T47D (cell line): ENCODE data around the gene HIP1R.

Experiments used
- DNase-seq, 2 experiments: peaks; one replicate each; pipeline versions ENCODE4 v3.0.0 to v3.0.0-alpha.2; 2011 to 2012; ENCODE audit warnings: low read depth in 1 of 2, low spot score in 1 of 2
- JUND ChIP-seq: IDR thresholded peaks from 2 replicates; pipeline ENCODE4 v1.6.1; 2012; ENCODE audit warnings: low read depth
- in situ Hi-C: cut with HindIII; loops from 2 replicates; pipeline ENCODE4 v1.10.0; 2016; ENCODE audit warnings: low sequenced_read_pairs, low pct_unique_long_range_greater_than_20kb

Gene HIP1R

DNA sequence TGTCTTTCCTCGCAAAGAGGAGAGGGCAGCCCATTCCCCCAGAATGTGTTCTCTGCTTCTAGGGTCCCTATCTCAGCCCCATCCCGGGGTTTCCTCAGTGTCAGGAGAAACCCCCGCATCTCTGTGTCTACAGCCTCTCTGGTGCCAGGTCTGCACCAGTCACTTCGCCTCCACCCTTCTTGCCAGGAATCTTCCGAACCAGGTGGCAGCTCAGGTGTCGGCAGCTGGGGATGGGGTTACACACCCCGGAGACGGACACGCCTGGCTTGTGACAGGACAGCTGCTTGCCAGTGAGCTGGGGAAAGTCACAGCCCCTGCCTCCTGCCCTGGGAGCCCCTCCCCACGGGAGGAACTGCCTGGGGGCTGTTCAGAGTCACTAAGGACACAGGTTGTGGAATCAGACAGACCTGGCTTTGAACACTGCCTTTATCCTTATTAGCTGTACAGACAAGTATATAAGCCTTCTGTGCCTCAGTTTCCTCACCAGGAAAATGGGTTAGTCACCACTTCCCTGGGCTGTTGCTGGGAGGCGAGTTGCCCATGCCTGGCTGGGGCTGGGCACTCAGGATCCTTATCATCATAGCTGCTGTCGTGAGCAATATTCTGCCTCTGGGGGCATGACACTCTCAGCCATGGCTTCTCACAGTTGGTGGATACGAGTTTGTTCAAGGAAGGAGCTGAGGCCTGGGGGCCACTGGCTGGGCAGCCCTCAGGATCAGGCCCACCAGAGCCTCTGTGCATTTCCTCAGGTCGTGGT lies 10.8 kb downstream of the HIP1R start:
- in situ Hi-C loops: no loop called here
- no peak for TF ChIP-seq JUND
- no peak for DNase-seq

- DNase-seq: no peak
- in situ Hi-C loops: no loop called here
- no peak for TF ChIP-seq JUND
Observed at GRCh38 chr12:122846622-122847515, 11.6 kb downstream of the HIP1R start.

- DNase-seq: no peak
- TF ChIP-seq JUND: no peak
- in situ Hi-C loops: no loop called here
Observed at GRCh38 chr12:122847516-122847836, 12.2 kb downstream of the HIP1R start.

GRCh38 chr12:122847921-122848421 lies 12.7 kb downstream of the HIP1R start:
- TF ChIP-seq JUND: no peak

GRCh38 chr12:122848471-122849351 lies 13.5 kb downstream of the HIP1R start:
- no peak for DNase-seq
- in situ Hi-C loops: no loop called here
- no peak for TF ChIP-seq JUND

More at GRCh38 chr12:122847921-122848421, 12.7 kb downstream of the HIP1R start:
- no peak for DNase-seq
- in situ Hi-C loops: no loop called here

DNA sequence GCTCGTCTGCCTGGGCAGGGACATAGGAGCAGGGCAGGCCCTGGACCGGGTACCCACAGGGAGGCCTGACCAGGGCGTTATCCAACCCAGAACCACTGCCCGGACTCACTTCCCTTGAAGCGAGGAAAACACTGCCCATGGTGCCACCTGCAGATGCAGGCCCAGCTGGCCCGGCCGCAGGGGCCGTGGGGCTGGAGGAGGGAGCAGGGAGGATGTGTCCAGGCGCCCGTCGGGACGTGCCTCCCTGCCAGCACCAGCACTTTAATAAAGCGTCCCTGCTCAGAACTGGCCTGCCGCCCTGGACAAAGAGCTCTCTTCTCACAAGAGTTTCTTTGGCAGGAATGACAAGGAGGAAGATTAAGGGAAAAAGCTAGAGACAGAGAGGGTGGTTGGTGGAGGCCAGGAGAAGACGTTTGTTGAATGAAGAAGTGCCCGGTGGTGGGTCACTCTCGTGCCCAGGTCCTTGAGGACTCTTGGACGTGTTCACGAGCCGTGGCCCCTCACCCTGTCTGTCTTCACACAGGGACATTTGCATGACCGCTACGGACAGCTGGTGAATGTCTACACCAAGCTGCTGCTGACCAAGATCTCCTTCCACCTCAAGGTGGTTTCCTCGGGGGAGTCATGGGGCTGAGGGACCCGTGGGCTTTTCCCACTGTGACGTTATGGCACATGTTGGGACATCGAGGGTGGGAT lies 14.2 kb downstream of the HIP1R start:
- no peak for DNase-seq
- TF ChIP-seq JUND: no peak
- in situ Hi-C loops: no loop called here

DNA sequence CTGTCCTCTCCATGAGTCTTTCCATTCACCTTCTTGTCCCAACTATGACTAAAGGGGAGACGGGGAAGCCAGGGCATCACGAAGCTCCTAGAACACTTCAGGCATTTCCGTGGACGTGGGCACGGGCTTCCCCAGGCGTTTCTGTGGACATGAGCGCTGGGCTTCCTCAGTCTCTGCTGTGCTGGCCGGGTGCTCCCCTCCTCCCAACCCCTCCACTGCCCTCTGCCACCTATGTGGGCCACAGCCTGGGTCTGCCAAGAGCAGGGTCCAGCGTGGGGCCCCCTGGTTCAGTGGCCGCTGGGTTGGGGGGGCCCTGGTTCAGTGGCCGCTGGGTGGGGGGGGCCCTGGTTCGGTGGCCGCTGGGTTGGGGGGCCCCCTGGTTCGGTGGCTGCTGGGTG lies 14.8 kb downstream of the HIP1R start:
- no peak for DNase-seq
- no peak for TF ChIP-seq JUND
- in situ Hi-C loops: no loop called here

DNA sequence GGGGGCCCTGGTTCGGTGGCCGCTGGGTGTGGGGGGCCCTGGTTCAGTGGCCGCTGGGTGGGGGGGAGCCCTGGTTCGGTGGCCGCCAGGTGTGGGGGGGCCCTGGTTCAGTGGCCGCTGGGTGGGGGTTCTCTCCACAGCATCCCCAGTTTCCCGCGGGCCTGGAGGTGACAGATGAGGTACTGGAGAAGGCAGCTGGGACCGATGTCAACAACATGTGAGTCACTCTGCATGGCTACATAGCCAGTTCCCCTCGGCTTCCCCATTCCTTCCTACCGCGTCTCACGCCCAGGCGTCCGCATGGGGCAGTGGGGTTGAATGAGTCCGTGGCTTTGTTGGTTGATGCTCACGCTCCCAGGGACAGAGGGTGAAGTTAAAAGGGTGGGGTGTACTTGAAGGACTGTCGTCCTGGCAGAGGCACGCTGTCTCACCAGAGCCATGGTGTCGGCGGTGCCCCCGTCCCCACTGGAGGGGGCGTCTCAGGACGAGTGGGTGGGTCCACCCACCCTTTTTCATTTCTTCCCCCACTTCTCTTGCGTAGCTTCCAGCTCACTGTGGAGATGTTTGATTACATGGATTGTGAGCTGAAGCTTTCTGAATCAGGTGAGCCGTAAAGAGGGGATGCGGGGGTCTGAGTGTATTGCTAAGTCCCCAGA lies 15.6 kb downstream of the HIP1R start:
- no peak for DNase-seq
- in situ Hi-C loops: no loop called here
- no peak for TF ChIP-seq JUND

- TF ChIP-seq JUND: no peak
- no peak for DNase-seq
- in situ Hi-C loops: no loop called here
Observed at GRCh38 chr12:122851820-122852219, 16.6 kb downstream of the HIP1R start.

- DNase-seq: no peak
- no peak for TF ChIP-seq JUND
- in situ Hi-C loops: no loop called here
Observed at GRCh38 chr12:122852336-122853275, 17.3 kb downstream of the HIP1R start.
